T-cell (primary cell): ENCODE results near the gene GARIN5B. TPM values are rescaled to one million over a fixed set of nuclear protein-coding genes. Genes with fewer than 3 reads are reported as not detected.

Experiments
- ATAC-seq, 4 experiments: fragments of 200-7000 bp in 3 of 4; fragments of 150-1000 bp in 1 of 4; cut with Tn5 transposase; replicated peaks in 1 of 4; 1 replicate in 3 of 4; 2 replicates in 1 of 4; pipeline ENCODE4 v1.10.0; 2021; ENCODE audit warnings: moderate library complexity in 3 of 4, mild to moderate bottlenecking in 2 of 4, moderate number of reproducible peaks in 1 of 4
- CTCF ChIA-PET, 2 donors: fragments of 300-600 bp; sonication (Branson Sonifier 250); formaldehyde crosslinking; loops; one replicate each; lab custom pipeline; 2022; ENCODE audit warnings: antibody characterized with exemption in 2 of 2; lab: Charles Lee
- POLR2A ChIA-PET, 2 donors: fragments of 300-600 bp; sonication (Branson Sonifier 250); formaldehyde crosslinking; loops; one replicate each; lab custom pipeline; 2022; ENCODE audit warnings: antibody characterized with exemption in 2 of 2; lab: Charles Lee
- DNase-seq, 35 experiments: peaks; one replicate each; pipeline versions ENCODE4 v3.0.0 to v3.0.0-alpha.2; 2013 to 2023
- H3K27ac ChIP-seq: one replicate; pipeline ENCODE4 v1.5.1; 2013; ENCODE audit warnings: low read length
- H3K27me3 ChIP-seq, 2 experiments: replicated peaks in 1 of 2; 1 replicate in 1 of 2; 2 replicates in 1 of 2; pipeline versions ENCODE4 v1.6.1 to v1.7.0; 2013; ENCODE audit warnings: low read length in 1 of 2, mixed read lengths in 1 of 2; ENCODE audit not compliant: control insufficient read depth in 2 of 2, insufficient read depth in 2 of 2; ENCODE audit errors: extremely low read depth in 1 of 2
- H3K36me3 ChIP-seq, 2 donors: 1 replicate in 1 of 2; 2 replicates in 1 of 2; pipeline versions ENCODE4 v1.6.1 to v1.7.0; 2013; ENCODE audit warnings: low read length in 1 of 2; ENCODE audit not compliant: control insufficient read depth in 2 of 2, insufficient read depth in 1 of 2; ENCODE audit errors: extremely low read depth in 1 of 2
- H3K4me1 ChIP-seq, 2 experiments: 1 replicate in 1 of 2; 2 replicates in 1 of 2; pipeline versions ENCODE4 v1.6.1 to v1.7.0; 2013; ENCODE audit warnings: low read length in 2 of 2, mixed read lengths in 1 of 2; ENCODE audit not compliant: insufficient read depth in 2 of 2, control insufficient read depth in 1 of 2; ENCODE audit errors: extremely low read depth in 1 of 2
- H3K4me3 ChIP-seq, 2 donors: 1 replicate in 1 of 2; 2 replicates in 1 of 2; pipeline versions ENCODE4 v1.5.1 to v1.7.0; 2013; ENCODE audit warnings: mild to moderate bottlenecking in 2 of 2, low read length in 1 of 2, moderate library complexity in 1 of 2; ENCODE audit not compliant: control insufficient read depth in 1 of 2; ENCODE audit errors: extremely low read depth in 1 of 2
- H3K9me3 ChIP-seq: 2 replicates; pipeline ENCODE4 v1.7.0; 2013
- H3K27ac Mint-ChIP-seq, 2 donors: one replicate each; pipeline ENCODE4 v1.8.0; 2020 to 2021; ENCODE audit warnings: mild to moderate bottlenecking in 2 of 2, mixed read lengths in 2 of 2
- H3K27me3 Mint-ChIP-seq, 2 donors: one replicate each; pipeline ENCODE4 v1.8.0; 2021 to 2022; ENCODE audit warnings: mixed read lengths in 2 of 2
- H3K36me3 Mint-ChIP-seq: one replicate; pipeline ENCODE4 v1.8.0; 2021; ENCODE audit warnings: mixed read lengths
- H3K4me1 Mint-ChIP-seq, 3 donors: one replicate each; pipeline ENCODE4 v1.8.0; 2020 to 2022; ENCODE audit warnings: mixed read lengths in 3 of 3, mild to moderate bottlenecking in 1 of 3
- H3K4me3 Mint-ChIP-seq, 3 donors: one replicate each; pipeline ENCODE4 v1.8.0; 2020 to 2022; ENCODE audit warnings: mild to moderate bottlenecking in 3 of 3, mixed read lengths in 3 of 3, moderate library complexity in 3 of 3
- H3K9me3 Mint-ChIP-seq, 3 donors: one replicate each; pipeline ENCODE4 v1.8.0; 2020 to 2022; ENCODE audit warnings: mixed read lengths in 3 of 3
- WGBS: methylation state at CpG from one replicate; pipeline ENCODE4 v1.1.5; 2013; ENCODE audit warnings: missing lambda C conversion rate; ENCODE audit not compliant: insufficient coverage; 5-methylcytosine and 5-hydroxymethylcytosine counted together
- total RNA-seq, 35 experiments: library from RNA in 6 of 35; stranded (reverse) in 6 of 35; fragments of 120-200 nt in 1 of 35; gene quantifications; one replicate each; pipeline versions ENCODE4 v1.2.1 to v1.2.4 and lab custom pipeline; 2013 to 2026

Gene GARIN5B
- total RNA-seq, 5 donors from 2014 or later (not counting 1 experiment from before 2014, with no cell fraction given) = not detected

DNA sequence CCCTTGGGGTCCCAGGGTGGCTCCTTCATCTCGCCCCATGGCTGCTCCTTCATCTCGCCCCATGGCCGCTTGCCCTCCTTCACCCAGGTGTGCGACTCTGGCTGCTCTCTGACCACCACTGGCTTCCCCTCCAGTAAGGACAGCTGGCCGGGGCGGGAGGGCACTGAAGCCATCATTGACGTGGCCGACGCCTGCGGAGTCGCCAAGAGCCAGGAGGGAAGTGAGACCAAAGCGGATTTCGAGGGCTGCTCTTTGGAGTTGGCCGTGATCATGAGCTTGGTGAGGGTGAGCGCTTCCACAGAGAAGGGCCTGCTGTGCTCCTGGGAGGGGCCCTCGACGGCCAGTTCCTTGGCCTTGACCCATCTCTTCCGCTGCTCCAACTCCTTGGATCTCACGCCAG is 4.6 kb downstream of the GARIN5B start:
- H3K27ac Mint-ChIP-seq = no peak overlapping the region
- 89% methylated on average over 16 of the region's 19 CpGs for WGBS
- ChIA-PET CTCF (no interaction called here), POLR2A (no interaction called here)
- H3K4me3 Mint-ChIP-seq = no peak overlapping the region
- Histone ChIP-seq H3K4me3 (no peak overlapping the region), H3K4me1 (peaks cover 0 to 14% of the 10 kb centered on the region in 2 experiments), H3K36me3 (no peaks in the 10 kb centered on the region), H3K27me3 (peaks cover 2 to 59% of the 10 kb centered on the region in 2 experiments), H3K27ac (no peak overlapping the region), H3K9me3 (no peaks in the 10 kb centered on the region)
- DNase-seq (no peak), ATAC-seq (no peak)
- no peaks in the 10 kb centered on the region for H3K9me3 Mint-ChIP-seq
- peaks cover 7 to 15% of the 10 kb centered on the region in 2 donors for H3K27me3 Mint-ChIP-seq
- H3K4me1 Mint-ChIP-seq = peaks cover 1 to 8% (median 3%) of the 10 kb centered on the region in 3 donors
- H3K36me3 Mint-ChIP-seq = no peaks in the 10 kb centered on the region

GRCh38 chr19:55355213-55355821 is 7.7 kb downstream of the GARIN5B start:
- peaks cover 19 to 33% (median 20%) of the 10 kb centered on the region in 3 donors for H3K4me1 Mint-ChIP-seq
- H3K27ac Mint-ChIP-seq = no peak overlapping the region
- Histone ChIP-seq H3K27ac (no peak overlapping the region), H3K4me1 (peaks cover 0 to 33% of the 10 kb centered on the region in 2 experiments), H3K27me3 (peaks cover 2 to 73% of the 10 kb centered on the region in 2 experiments), H3K9me3 (no peaks in the 10 kb centered on the region), H3K4me3 (no peak overlapping the region), H3K36me3 (no peaks in the 10 kb centered on the region)
- H3K36me3 Mint-ChIP-seq = no peaks in the 10 kb centered on the region
- 49% methylated on average over 11 of the region's 13 CpGs for WGBS
- H3K27me3 Mint-ChIP-seq = peaks cover 31 to 46% of the 10 kb centered on the region in 2 donors
- H3K9me3 Mint-ChIP-seq = no peaks in the 10 kb centered on the region
- no peak for DNase-seq
- POLR2A ChIA-PET = interaction anchor here (0.7 to 1.0 kb wide), 2 partner anchors 16 to 268 kb away, joined by 3 read pairs; partner anchors contain the start of gene KMT5C (in 1 of the 2)
- peak overlapping the region; percentile 9 to 41 (median 10) for H3K4me3 Mint-ChIP-seq
- no peak for ATAC-seq
- CTCF ChIA-PET = no interaction called here

DNA sequence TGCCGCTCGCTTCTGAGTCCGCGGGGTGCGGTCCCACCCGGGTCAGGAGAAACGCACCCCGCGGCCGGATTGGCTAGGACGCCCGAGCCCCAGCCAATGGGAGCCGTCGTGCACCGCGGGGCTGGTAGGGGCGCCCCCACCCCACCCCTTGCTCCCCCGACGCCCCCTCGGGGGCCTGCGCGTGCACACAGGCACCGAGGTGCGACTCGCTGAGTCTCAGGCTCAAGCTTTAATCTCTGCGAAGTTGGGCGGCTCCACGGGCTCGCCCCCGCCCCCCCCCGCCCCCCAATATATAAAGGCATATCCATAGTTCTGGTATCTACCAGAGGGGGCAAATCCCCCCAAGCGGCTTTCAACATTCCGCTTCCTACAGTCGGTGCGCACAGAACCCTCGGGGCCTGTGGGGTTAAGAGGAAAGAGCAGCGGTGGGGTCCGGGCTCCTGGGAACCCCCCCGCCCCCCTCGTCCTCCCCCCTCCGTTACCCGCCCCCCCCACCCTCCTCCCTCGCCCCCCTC is 8.3 kb downstream of the GARIN5B start, which contains the start of gene COX6B2:
TSS of gene COX6B2 (minus strand) at position 22 of the 515 bp plus-strand sequence. CDS start 198 bp downstream, outside the sequence.
- POLR2A ChIA-PET = no interaction called here
- peaks cover 0 to 33% of the 10 kb centered on the region in 2 experiments for H3K4me1 ChIP-seq
- 5% methylated on average over 14 of the region's 43 CpGs for WGBS
- no peak for DNase-seq
- Mint-ChIP-seq H3K36me3 (no peaks in the 10 kb centered on the region), H3K4me1 (peaks cover 19 to 33% (median 20%) of the 10 kb centered on the region in 3 donors), H3K27ac (no peak within 1 kb of the TSS), H3K4me3 (peak within 1 kb of the TSS; percentile 61 to 78 (median 73)), H3K9me3 (no peaks in the 10 kb centered on the region), H3K27me3 (peaks cover 31 to 47% of the 10 kb centered on the region in 2 donors)
- H3K27me3 ChIP-seq = peaks cover 2 to 77% of the 10 kb centered on the region in 2 experiments
- peak within 1 kb of the TSS; percentile 45 to 70 for H3K4me3 ChIP-seq
- no peaks in the 10 kb centered on the region for H3K36me3 ChIP-seq
- no peak within 1 kb of the TSS for H3K27ac ChIP-seq
- CTCF ChIA-PET = no interaction called here
- ATAC-seq = peak in 1 of 4 experiments; percentile 3
- H3K9me3 ChIP-seq = no peaks in the 10 kb centered on the region

DNA sequence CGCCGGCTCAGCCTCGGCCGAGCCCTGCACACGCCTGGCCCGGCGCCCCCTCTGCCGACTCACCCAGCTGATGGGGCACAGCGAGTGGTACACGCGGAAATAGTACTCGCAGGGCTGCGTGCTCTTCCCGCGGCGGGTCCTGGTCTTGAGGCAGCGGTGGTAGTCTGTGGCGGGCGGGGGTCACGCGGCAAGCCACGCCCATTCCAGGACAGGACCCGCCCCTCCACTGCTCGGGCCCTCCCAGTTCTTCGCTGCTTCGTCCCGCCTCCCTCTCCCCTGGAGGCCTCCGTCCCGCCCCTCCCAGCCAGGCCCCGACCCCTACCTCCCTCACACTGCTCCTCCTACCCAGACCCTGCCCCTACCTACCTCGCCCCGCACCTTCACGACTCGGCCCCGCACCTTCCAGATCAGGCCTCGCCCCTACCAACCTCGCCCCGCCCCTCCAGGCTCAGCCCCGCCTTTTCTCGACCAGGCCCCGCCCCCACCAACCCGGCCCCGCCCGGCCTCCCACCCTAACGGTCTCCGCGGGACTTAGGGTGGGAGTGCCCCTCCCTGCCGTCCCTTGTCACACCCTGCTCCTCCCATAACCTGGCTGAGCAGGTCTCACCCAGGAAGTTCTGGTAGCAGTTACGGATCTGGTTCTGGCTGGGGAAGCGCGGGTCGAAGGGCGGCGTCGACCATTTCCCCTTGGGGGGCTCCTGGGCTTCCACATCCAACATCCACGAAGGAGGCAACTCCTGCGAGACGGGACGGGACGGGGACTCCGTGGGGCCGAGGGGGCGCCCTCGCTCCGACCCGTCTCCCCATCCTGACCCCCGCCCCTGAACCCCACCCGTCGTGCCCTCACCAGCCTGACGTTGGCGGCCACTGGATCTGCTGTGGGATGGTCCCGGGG is 9.0 kb downstream of the GARIN5B start:
- DNase-seq (peak in 34 of 35 experiments; percentile 13 to 79 (median 44)), ATAC-seq (peak; percentile 76 to 82 (median 81))
- H3K27me3 ChIP-seq = peaks cover 2 to 77% of the 10 kb centered on the region in 2 experiments
- H3K4me1 ChIP-seq = peaks cover 0 to 33% of the 10 kb centered on the region in 2 experiments
- peak overlapping the region; percentile 61 to 78 (median 73) for H3K4me3 Mint-ChIP-seq
- H3K36me3 ChIP-seq = no peaks in the 10 kb centered on the region
- CTCF ChIA-PET = no interaction called here
- H3K36me3 Mint-ChIP-seq = no peaks in the 10 kb centered on the region
- peak overlapping the region; percentile 45 to 70 for H3K4me3 ChIP-seq
- peaks cover 31 to 47% of the 10 kb centered on the region in 2 donors for H3K27me3 Mint-ChIP-seq
- H3K9me3 ChIP-seq = no peaks in the 10 kb centered on the region
- H3K27ac Mint-ChIP-seq = no peak overlapping the region
- POLR2A ChIA-PET = no interaction called here
- H3K27ac ChIP-seq = no peak overlapping the region
- WGBS = 1% methylated on average over 56 of the region's 72 CpGs
- H3K9me3 Mint-ChIP-seq = no peaks in the 10 kb centered on the region
- H3K4me1 Mint-ChIP-seq = peaks cover 19 to 33% (median 20%) of the 10 kb centered on the region in 3 donors

GRCh38 chr19:55353356-55353802 is 9.7 kb downstream of the GARIN5B start:
- POLR2A ChIA-PET = no interaction called here
- no peaks in the 10 kb centered on the region for H3K9me3 ChIP-seq
- H3K4me1 Mint-ChIP-seq = peaks cover 19 to 33% (median 20%) of the 10 kb centered on the region in 3 donors
- no peaks in the 10 kb centered on the region for H3K36me3 ChIP-seq
- H3K27ac ChIP-seq = no peak overlapping the region
- H3K27me3 ChIP-seq = peaks cover 2 to 77% of the 10 kb centered on the region in 2 experiments
- CTCF ChIA-PET = no interaction called here
- H3K36me3 Mint-ChIP-seq = no peaks in the 10 kb centered on the region
- 6% methylated on average over 13 of the region's 24 CpGs for WGBS
- H3K27ac Mint-ChIP-seq = no peak overlapping the region
- ATAC-seq = peak in 3 of 4 experiments; percentile 2 to 7 (median 7)
- peak overlapping the region; percentile 45 to 70 for H3K4me3 ChIP-seq
- H3K4me3 Mint-ChIP-seq = peak overlapping the region; percentile 61 to 78 (median 73)
- DNase-seq = peak in 1 of 35 experiments; percentile 26
- H3K27me3 Mint-ChIP-seq = peaks cover 31 to 47% of the 10 kb centered on the region in 2 donors
- no peaks in the 10 kb centered on the region for H3K9me3 Mint-ChIP-seq
- H3K4me1 ChIP-seq = peaks cover 0 to 33% of the 10 kb centered on the region in 2 experiments
